Activated CD8-positive, alpha-beta memory T cell treated with anti-CD3 and anti-CD28 coated beads, Interleukin-2, amount 10 ng/mL, durations not matched to agents 7 days and 5 days (primary cell): ENCODE data around the gene HRAS. TPM values are rescaled to one million over a fixed set of nuclear protein-coding genes. Genes with fewer than 3 reads are reported as not detected.

Source experiments
- ATAC-seq: fragments of 150-1000 bp; cut with Tn5 transposase; one replicate; pipeline ENCODE4 v1.10.0; 2021; ENCODE audit warnings: moderate library complexity
- CTCF ChIA-PET: fragments of 350-600 bp; sonication (Branson Sonifier 250); formaldehyde crosslinking; loops from one replicate; lab custom pipeline; 2021; ENCODE audit warnings: antibody characterized with exemption; lab: Charles Lee
- DNase-seq: peaks from one replicate; pipeline ENCODE4 v3.0.0-alpha.2; 2020
- H3K27ac Mint-ChIP-seq: one replicate; pipeline ENCODE4 v1.8.0; 2021; ENCODE audit warnings: mild to moderate bottlenecking, mixed read lengths
- H3K27me3 Mint-ChIP-seq: one replicate; pipeline ENCODE4 v1.8.0; 2021; ENCODE audit warnings: mixed read lengths
- H3K36me3 Mint-ChIP-seq: one replicate; pipeline ENCODE4 v1.8.0; 2021; ENCODE audit warnings: mild to moderate bottlenecking, mixed read lengths
- H3K4me1 Mint-ChIP-seq: one replicate; pipeline ENCODE4 v1.8.0; 2021; ENCODE audit warnings: mixed read lengths
- H3K4me3 Mint-ChIP-seq: one replicate; pipeline ENCODE4 v1.8.0; 2021; ENCODE audit warnings: mild to moderate bottlenecking, moderate library complexity, mixed read lengths
- H3K9me3 Mint-ChIP-seq: one replicate; pipeline ENCODE4 v1.8.0; 2022; ENCODE audit warnings: low read depth, mixed read lengths
- total RNA-seq, 2 experiments: library from RNA; stranded (reverse); gene quantifications; one replicate each; pipeline ENCODE4 v1.2.3, GENCODE V29; 2021

The HRAS gene
- total RNA-seq, result 10 to 100 TPM; 50.7 to 53.8 TPM

DNA sequence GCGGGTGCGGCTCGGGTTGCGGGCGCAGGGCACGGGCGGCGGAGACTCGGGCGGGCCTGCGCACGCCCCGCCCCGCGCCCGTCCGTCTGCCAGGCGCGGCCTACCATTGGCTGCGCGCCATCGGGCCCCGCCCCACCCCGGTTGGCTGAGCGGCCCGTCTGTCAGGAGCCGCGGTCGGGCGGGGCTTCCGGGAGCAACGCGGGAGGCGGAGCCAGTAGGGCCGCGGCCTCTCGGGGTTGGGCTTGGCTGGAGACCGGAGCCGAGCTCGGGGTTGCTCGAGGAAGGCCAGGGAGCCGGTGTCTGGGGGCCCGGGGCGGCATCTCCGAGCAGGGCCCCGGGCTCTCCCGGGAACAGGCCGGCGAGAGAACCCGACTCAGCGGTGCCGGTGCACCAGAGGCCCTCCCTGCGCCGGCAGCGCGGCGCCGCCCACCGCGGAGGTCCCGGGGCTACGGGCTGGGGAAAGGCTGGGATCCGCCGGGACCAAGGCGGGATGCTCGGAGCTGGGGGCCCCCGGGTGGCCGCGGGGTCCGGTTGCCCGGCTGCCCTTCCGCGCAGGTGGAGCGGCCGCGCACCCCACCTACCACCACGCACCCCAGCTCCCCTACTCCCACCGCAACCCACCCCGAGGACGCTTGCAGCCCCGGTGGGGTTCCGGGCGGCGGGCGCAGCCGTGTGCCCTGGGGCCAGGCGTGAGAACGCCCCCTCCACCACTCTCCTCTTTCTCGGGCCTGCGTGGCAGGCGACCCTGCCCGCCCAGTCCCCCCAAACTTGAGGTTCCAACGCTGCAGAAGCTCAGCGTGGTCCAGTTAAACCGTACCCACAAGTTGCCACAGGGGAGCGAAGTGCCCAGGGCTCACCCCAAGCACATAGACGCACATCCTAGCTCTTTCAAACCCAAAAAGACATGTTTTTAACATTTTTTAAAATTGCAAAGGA is at the start of gene HRAS:
Gene HRAS, minus strand, starts transcription at position 58 of the 936 bp plus-strand sequence.
- ATAC-seq, result peak; percentile 88
- peak within 1 kb of the TSS; percentile 85 for H3K27ac Mint-ChIP-seq
- CTCF ChIA-PET, result interaction anchor here (0.6 to 2.3 kb wide), 19 partner anchors 12 to 275 kb away, joined by 3 to 27 read pairs (median 4); partner anchors contain the start of genes RNH1 and SIGIRR
- H3K4me3 Mint-ChIP-seq, result peak within 1 kb of the TSS; percentile 81
- peaks cover 4% of the 10 kb centered on the region for H3K36me3 Mint-ChIP-seq
- peak; percentile 96 for DNase-seq
- H3K9me3 Mint-ChIP-seq, result no peaks in the 10 kb centered on the region
- H3K27me3 Mint-ChIP-seq, result no peaks in the 10 kb centered on the region
- H3K4me1 Mint-ChIP-seq, result peaks cover 22% of the 10 kb centered on the region

DNA sequence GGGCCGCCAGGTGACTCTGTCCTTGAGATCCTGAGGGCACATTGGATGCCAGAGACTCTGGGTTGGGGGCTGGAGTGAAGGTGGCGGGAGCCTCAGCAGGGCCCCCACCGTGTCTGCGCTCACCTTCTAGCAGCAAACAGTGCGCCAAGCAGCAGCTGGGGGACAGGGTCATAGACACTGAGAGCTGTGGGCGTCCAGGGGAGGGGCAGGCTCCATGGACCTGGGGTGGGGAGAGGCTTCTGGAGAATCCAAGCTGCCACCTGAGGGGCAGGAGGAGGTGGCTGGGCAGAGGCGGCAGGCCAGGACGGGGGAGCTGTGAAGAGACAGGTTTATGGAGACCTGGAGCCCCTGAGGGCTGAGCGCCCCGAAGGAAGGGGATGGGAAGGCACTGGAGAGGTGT is 48.9 kb upstream of the HRAS start:
- CTCF ChIA-PET, result interaction anchor here (0.7 kb wide), 2 partner anchors 65 to 81 kb away, joined by 4 to 5 read pairs; no protein-coding TSS in a partner anchor
- no peaks in the 10 kb centered on the region for H3K27me3 Mint-ChIP-seq
- no peak overlapping the region for H3K27ac Mint-ChIP-seq
- H3K36me3 Mint-ChIP-seq, result peaks cover 44% of the 10 kb centered on the region
- no peak for ATAC-seq
- peaks cover 49% of the 10 kb centered on the region for H3K4me1 Mint-ChIP-seq
- no peaks in the 10 kb centered on the region for H3K9me3 Mint-ChIP-seq
- no peak overlapping the region for H3K4me3 Mint-ChIP-seq
- no peak for DNase-seq

DNA sequence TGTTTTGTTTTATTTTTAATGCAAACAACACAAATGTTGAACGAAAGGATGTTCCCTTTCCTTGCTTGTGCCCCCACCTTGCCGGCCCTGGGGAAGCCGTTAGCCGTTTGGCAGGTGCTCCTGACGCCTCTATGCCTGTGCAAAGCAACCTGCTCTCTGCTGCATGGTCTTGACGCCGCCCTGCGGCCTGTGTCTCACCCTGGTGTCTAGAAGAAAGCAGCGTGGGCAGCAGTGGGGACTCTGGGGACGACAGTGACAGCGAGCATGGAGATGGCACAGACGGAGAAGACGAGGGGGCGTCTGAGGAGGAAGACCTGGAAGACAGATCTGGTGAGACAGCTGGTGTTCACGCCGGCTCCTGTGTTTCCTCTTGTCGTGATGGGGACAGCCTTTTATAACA is 46.4 kb upstream of the HRAS start:
- Mint-ChIP-seq H3K27me3 (no peaks in the 10 kb centered on the region), H3K4me3 (no peak overlapping the region), H3K27ac (no peak overlapping the region), H3K9me3 (no peaks in the 10 kb centered on the region), H3K4me1 (peaks cover 47% of the 10 kb centered on the region), H3K36me3 (peaks cover 34% of the 10 kb centered on the region)
- ATAC-seq (no peak), DNase-seq (no peak)
- CTCF ChIA-PET, result no interaction called here

DNA sequence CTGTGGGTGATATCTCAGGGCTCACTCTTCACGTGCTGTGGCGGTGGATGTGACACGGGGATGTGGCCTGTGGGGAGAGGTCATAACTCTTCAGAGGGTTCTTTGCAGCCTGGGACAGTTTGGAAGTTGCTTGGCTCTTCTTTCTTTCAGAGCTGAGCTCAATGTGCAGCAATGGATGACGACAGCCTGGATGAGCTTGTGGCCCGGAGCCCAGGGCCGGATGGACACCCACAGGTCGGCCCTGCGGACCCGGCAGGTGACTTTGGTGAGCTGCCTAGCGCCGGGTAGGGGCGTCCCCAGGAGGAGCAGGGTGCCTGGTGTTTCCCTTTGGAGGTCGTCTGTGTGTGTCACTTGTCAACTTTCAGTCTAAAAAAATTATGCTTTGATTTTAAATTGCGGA is 46.0 kb upstream of the HRAS start:
- H3K27me3 Mint-ChIP-seq, result no peaks in the 10 kb centered on the region
- peaks cover 42% of the 10 kb centered on the region for H3K4me1 Mint-ChIP-seq
- CTCF ChIA-PET, result interaction anchor here (0.7 kb wide), 1 partner anchor 115 kb away, joined by 3 read pairs; no protein-coding TSS in a partner anchor
- H3K27ac Mint-ChIP-seq, result peak overlapping the region; percentile 21
- DNase-seq (no peak), ATAC-seq (no peak)
- peaks cover 32% of the 10 kb centered on the region for H3K36me3 Mint-ChIP-seq
- H3K9me3 Mint-ChIP-seq, result no peaks in the 10 kb centered on the region
- H3K4me3 Mint-ChIP-seq, result no peak overlapping the region

DNA sequence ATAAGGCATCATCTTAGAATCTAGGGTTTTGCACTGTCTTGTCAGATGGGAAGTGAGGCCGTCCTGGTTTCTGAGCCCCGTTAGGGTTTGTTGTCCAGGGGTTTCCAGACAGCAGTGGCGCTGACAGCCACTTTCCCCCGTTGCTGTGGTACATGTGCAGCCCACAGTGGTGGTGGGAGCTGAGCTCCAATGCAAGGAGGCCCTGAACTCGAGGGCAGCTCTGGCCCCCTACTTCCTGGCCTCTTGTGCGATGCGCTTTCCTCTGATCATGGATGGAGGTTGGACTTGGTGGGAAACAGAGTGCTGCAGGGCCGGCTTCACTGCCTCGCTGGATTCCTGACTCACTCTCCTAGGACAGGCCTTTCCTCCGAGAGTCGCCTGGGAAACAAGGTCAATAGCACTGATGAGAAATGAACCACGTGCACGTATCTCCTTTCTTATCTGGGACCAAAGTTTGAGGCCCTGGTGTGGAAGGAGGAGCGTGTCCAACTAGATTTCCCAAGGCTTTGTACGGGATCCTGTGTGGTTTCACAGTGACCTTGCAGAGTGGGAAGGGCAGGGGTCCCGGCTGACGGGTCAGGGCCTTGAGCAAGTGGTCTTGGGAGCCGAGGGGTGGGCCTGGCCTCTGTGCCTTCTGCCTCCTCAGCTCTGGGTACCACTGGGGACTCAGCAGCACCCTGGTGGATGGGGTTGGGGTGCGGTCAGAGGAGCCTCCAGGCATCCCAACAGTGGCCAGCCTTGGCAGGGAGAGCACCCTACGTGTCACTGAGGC is 44.6 kb upstream of the HRAS start:
- ATAC-seq, result no peak
- H3K27ac Mint-ChIP-seq, result no peak overlapping the region
- peaks cover 3% of the 10 kb centered on the region for H3K27me3 Mint-ChIP-seq
- CTCF ChIA-PET, result no interaction called here
- no peaks in the 10 kb centered on the region for H3K9me3 Mint-ChIP-seq
- H3K36me3 Mint-ChIP-seq, result peaks cover 28% of the 10 kb centered on the region
- no peak overlapping the region for H3K4me3 Mint-ChIP-seq
- DNase-seq, result no peak
- peaks cover 40% of the 10 kb centered on the region for H3K4me1 Mint-ChIP-seq

DNA sequence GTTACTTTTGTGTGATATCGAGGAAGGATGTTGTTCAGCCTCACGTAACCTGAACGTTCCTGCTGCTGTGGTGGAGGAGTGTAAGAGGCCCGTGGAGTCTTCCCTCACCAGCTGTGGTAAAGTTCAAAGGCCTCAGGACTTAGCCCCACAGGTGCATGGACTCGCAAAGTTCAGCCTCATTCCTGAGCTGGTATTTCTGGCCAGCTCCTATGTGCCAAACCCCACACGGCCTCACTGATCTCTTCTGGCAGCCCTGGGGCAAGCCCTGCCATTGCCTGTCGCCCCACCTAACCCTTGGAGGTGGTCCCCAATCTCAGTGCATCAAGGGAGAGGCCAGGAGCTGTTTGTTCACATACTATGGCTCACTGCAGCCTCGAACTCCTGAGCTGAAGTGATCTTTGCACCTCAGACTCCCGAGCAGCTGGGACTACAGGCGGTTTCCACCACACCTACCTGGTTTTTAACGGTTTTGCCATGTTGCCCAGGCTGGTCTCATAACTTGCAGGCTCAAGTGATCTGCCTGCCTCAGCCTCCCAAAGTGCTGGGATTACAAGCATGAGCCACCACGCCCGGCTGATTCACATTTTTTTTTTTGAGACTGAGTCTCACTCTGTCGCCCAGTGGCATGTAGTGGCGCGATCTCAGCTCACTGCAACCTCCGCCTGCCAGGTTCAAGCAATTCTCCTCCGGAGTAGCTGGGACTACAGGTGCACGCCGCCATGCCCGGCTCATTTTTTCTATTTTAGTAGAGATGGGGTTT is 43.1 kb upstream of the HRAS start:
- Mint-ChIP-seq H3K36me3 (peaks cover 19% of the 10 kb centered on the region), H3K4me1 (peaks cover 50% of the 10 kb centered on the region), H3K27ac (peak overlapping the region; percentile 85), H3K4me3 (peak overlapping the region; percentile 85), H3K9me3 (no peaks in the 10 kb centered on the region), H3K27me3 (peaks cover 17% of the 10 kb centered on the region)
- CTCF ChIA-PET, result interaction anchor here (1.2 to 1.6 kb wide), 3 partner anchors 23 to 170 kb away, joined by 4 read pairs; partner anchors contain the start of gene HRAS
- DNase-seq, result no peak
- ATAC-seq, result no peak

DNA sequence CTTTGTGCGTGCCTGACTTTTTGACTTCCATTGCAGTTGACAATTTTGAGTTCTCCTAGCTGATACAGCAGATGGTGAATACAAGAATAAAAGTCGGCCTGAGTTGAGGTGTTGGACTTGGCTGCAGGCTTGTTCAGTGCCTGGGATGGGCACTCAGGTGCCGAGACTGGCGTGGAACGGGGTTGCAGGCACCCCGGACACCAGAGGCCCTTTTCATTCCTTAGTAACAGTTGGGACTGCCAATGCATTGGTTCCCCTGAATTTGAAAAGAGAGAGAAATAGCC is 42.2 kb upstream of the HRAS start:
- Mint-ChIP-seq H3K4me1 (peaks cover 50% of the 10 kb centered on the region), H3K9me3 (no peaks in the 10 kb centered on the region), H3K4me3 (peak overlapping the region; percentile 85), H3K27ac (peak overlapping the region; percentile 85), H3K27me3 (peaks cover 21% of the 10 kb centered on the region), H3K36me3 (peaks cover 16% of the 10 kb centered on the region)
- DNase-seq (no peak), ATAC-seq (no peak)
- CTCF ChIA-PET, result interaction anchor here (1.0 to 1.6 kb wide), 4 partner anchors 10 to 171 kb away, joined by 3 to 4 read pairs (median 4); partner anchors contain the start of genes HRAS and LRRC56

DNA sequence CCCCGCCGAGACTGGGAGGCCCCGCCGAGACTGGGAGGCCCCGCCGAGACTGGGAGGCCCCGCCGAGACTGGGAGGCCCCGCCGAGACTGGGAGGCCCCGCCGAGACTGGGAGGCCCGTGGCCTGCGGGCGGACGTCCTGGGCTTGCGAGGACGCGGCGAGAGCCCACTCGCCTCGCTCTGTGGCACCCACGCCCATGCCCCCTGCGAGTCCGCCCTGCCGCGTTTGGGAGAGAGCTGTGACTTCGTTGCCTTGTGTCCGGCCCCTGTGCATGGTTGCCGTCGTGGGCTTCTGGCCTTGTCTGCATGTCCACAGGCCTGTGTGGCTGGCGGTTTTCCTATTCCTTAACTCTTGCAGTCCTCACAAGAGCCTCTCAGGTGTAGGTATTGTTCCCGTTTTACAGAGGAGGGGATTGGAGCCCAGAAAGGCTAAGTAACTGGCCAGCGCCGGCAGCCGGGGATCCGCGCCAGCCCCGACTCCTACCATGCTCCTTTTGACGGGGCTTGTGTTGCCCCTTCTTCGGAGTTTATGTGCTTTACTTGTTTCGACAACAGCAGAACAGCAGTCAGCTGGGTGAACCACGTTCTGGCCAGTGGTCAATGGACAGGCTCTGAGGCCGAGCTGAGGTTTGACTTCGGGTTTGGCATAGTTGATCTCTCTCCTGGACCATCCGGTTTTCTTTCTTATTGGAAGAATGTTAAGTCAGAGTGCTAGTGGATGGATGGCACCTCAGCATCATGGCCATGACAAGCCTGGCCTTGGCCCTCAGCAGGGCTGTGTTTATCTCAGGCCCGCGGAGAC is 41.6 kb upstream of the HRAS start:
- Mint-ChIP-seq H3K4me1 (peaks cover 50% of the 10 kb centered on the region), H3K27me3 (peaks cover 21% of the 10 kb centered on the region), H3K4me3 (peak overlapping the region; percentile 85), H3K27ac (peak overlapping the region; percentile 85), H3K9me3 (no peaks in the 10 kb centered on the region), H3K36me3 (peaks cover 12% of the 10 kb centered on the region)
- DNase-seq, result no peak
- CTCF ChIA-PET, result interaction anchor here (0.6 to 1.6 kb wide), 5 partner anchors 11 to 171 kb away, joined by 3 to 4 read pairs (median 3); partner anchors contain the start of genes HRAS and LRRC56
- no peak for ATAC-seq

DNA sequence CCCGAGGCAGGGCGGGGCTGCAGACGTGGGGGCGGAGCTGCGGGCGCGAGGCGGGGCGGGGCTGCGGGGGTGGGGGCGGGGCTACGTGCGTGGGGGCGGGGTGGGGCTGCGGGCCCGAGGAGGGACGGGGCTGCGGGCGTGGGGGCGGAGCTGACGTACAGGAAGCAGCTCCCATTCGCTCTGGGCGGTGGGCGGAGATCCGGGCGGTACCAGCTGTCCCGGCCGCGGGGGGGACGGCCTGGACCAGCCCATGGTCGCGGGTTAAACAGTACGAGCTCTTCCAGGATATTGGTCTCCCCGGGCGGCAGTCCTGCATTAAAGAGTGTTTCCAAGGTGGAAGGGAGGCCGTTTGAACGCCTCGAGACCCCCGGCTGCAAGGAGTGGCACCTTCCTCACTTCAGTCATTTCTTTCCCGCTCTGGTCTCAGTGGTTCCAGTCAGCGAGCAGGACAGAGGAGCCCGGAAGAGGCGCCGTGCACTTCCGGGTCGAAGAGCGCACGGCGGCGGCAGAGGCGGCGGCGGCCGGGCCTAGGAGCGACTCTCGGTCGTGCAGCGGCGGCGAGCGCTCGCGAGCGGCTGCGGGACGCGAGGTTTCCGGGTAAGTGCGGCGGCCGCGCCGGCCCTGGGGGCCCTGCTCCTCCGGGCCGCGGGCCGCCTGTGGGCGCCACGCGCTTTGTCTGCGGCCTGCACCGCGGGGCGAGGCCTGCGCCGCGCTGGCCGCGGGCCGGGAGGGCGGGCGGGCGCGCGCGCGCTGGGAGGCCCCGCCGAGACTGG is 40.8 kb upstream of the HRAS start, which contains the start of gene PHRF1:
Gene PHRF1, plus strand, starts transcription at position 475 of the 773 bp plus-strand sequence. CDS start 5,043 bp downstream, outside the sequence.
- DNase-seq (peak; percentile 96), ATAC-seq (peak; percentile 87)
- peak within 1 kb of the TSS; percentile 85 for H3K4me3 Mint-ChIP-seq
- H3K9me3 Mint-ChIP-seq, result no peaks in the 10 kb centered on the region
- peaks cover 21% of the 10 kb centered on the region for H3K27me3 Mint-ChIP-seq
- peaks cover 47% of the 10 kb centered on the region for H3K4me1 Mint-ChIP-seq
- CTCF ChIA-PET, result interaction anchor here (0.6 to 2.7 kb wide), 9 partner anchors 10 to 151 kb away, joined by 3 to 12 read pairs (median 6); partner anchors contain the start of genes DEAF1 and TMEM80
- peaks cover 8% of the 10 kb centered on the region for H3K36me3 Mint-ChIP-seq
- peak within 1 kb of the TSS; percentile 98 for H3K27ac Mint-ChIP-seq

DNA sequence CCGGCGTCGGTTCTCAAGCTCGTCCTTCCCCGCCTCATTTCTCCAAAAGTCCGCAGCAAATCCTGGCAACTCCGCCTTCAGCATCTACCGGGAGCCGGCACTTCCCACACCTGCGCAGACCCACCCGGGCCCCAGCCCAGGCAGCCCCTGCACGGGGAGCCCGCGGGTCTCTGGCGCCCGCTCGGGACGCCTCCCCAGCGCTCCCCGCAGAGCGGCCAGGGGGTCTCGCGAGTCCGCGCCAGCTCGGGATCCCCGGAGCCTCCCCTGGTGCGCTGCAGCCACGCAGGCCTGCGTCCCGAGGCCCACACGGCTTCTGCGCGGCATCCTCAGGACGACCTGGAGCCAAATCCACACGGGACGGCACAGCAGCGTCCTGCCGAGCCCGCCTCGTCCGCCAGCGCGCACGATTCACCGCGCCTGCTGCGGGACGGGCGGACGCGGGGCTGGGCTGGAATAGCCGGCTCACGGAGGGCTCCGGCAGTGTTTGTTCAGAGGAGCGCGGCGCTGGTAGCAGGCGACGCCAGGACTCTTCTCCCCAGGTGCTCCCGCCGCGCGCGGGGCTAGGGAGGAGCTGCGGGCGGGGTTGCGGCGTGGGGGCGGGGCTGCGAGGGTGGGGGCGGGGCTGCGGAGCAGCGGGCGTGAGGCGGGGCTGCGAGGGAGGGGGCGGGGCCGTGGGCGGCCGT is 40.1 kb upstream of the HRAS start:
- Mint-ChIP-seq H3K36me3 (peaks cover 7% of the 10 kb centered on the region), H3K9me3 (no peaks in the 10 kb centered on the region), H3K4me1 (peaks cover 45% of the 10 kb centered on the region), H3K4me3 (peak overlapping the region; percentile 77), H3K27ac (peak overlapping the region; percentile 47), H3K27me3 (peaks cover 21% of the 10 kb centered on the region)
- ATAC-seq (peak; percentile 53), DNase-seq (no peak)
- CTCF ChIA-PET, result interaction anchor here (0.7 to 2.7 kb wide), 8 partner anchors 9 to 151 kb away, joined by 3 to 12 read pairs (median 6); partner anchors contain the start of genes DEAF1 and TMEM80
